ENCODE results near the gene EFCAB5. TPM values are rescaled to one million over a fixed set of nuclear protein-coding genes. Genes with fewer than 3 reads are reported as not detected.

The EFCAB5 gene
- total and polyA plus RNA-seq, 2 experiments from 2014 or later, result 0.27 to 0.48 TPM

DNA sequence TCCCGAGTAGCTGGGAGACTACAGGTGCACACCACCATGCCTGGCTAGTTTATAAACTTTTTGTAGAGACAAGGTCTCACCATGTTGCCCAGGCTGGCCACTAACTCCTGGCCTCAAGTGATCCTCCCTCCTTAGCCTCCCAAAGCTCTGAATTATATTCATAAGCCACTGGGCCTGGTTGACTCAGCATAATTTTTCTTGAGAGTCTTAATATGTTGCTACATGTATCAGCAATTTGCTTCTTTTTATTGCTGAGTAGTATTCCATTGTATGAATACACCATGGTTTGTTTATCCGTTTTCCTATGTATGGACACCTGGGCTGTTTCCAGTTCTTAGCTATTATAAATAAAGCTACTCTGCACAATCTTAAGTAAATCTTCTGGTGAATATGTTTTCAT is 132.8 kb downstream of the EFCAB5 start:
- peaks cover 4% of the 10 kb centered on the region for H3K27me3 ChIP-seq

DNA sequence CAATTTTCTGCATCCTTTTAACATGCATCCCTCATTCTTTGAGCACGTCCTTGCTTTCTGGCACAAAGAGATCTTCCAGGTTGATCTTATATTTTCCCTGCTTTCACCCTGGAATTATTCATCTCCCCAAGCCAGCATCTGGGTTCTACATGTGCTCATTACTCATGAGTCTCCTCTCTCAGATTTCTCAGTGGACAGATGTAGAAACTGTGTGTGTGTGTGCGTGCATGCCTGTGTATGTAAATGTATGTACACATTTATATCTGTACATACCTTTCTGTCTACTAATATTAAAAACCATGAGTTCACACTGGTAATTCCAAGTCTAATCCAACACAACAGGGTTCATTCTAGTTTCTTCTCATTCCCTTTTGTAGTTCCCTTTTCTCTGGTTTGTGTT is 133.3 kb downstream of the EFCAB5 start:
- Histone ChIP-seq H2AFZ (no peak overlapping the region), H3K4me2 (no peak overlapping the region), H3K4me3 (no peak overlapping the region), H3K4me1 (ENCODE audit: insufficient read depth) (no peaks in the 10 kb centered on the region), H3K9me2 (replicated peaks; ENCODE audit: insufficient read depth) (no peaks in the 10 kb centered on the region), H3K36me3 (replicated peaks; ENCODE audit: insufficient read depth, low read depth) (no peaks in the 10 kb centered on the region), H3K79me2 (no peaks in the 10 kb centered on the region), H3K27me3 (peaks cover 4% of the 10 kb centered on the region), H3K9me3 (ENCODE audit: low read depth) (no peaks in the 10 kb centered on the region), H3K27ac (no peak overlapping the region), H4K20me1 (ENCODE audit: insufficient read depth, poor library complexity, severe bottlenecking) (no peaks in the 10 kb centered on the region)
- TF ChIP-seq EZH2 (IDR thresholded peaks at IDR 0.05; ENCODE audit: borderline replicate concordance), result no peak
- no peak for TF ChIP-seq EZH2phosphoT487 (IDR thresholded peaks at IDR 0.05; ENCODE audit: low read depth, severe bottlenecking, unreplicated experiment)
- TF ChIP-seq, protein P1, sequence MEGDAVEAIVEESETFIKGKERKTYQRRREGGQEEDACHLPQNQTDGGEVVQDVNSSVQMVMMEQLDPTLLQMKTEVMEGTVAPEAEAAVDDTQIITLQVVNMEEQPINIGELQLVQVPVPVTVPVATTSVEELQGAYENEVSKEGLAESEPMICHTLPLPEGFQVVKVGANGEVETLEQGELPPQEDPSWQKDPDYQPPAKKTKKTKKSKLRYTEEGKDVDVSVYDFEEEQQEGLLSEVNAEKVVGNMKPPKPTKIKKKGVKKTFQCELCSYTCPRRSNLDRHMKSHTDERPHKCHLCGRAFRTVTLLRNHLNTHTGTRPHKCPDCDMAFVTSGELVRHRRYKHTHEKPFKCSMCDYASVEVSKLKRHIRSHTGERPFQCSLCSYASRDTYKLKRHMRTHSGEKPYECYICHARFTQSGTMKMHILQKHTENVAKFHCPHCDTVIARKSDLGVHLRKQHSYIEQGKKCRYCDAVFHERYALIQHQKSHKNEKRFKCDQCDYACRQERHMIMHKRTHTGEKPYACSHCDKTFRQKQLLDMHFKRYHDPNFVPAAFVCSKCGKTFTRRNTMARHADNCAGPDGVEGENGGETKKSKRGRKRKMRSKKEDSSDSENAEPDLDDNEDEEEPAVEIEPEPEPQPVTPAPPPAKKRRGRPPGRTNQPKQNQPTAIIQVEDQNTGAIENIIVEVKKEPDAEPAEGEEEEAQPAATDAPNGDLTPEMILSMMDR (IDR thresholded peaks at IDR 0.05; ENCODE audit: poor library complexity), result no peak
- 89% methylated on average over 2 of the region's 2 CpGs for WGBS (ENCODE audit: low lambda C conversion rate, missing lambda C conversion rate)
- DNase-seq (ENCODE audit: low spot score), result no peak

More for the DNA sequence above, 132.8 kb downstream of the EFCAB5 start:
- Histone ChIP-seq H3K9me2 (replicated peaks; ENCODE audit: insufficient read depth) (no peaks in the 10 kb centered on the region), H4K20me1 (ENCODE audit: insufficient read depth, poor library complexity, severe bottlenecking) (no peaks in the 10 kb centered on the region), H3K9me3 (ENCODE audit: low read depth) (no peaks in the 10 kb centered on the region), H3K4me2 (no peak overlapping the region), H3K4me3 (no peak overlapping the region), H3K27ac (no peak overlapping the region), H2AFZ (no peak overlapping the region), H3K79me2 (no peaks in the 10 kb centered on the region), H3K36me3 (replicated peaks; ENCODE audit: insufficient read depth, low read depth) (no peaks in the 10 kb centered on the region), H3K4me1 (ENCODE audit: insufficient read depth) (no peaks in the 10 kb centered on the region)
- TF ChIP-seq EZH2phosphoT487 (IDR thresholded peaks at IDR 0.05; ENCODE audit: low read depth, severe bottlenecking, unreplicated experiment) (no peak), EZH2 (IDR thresholded peaks at IDR 0.05; ENCODE audit: borderline replicate concordance) (no peak)
- TF ChIP-seq, protein P1 (IDR thresholded peaks at IDR 0.05; ENCODE audit: poor library complexity), result no peak
- DNase-seq (ENCODE audit: low spot score), result no peak
- WGBS (ENCODE audit: low lambda C conversion rate, missing lambda C conversion rate), result 94% methylated on average over 2 of the region's 2 CpGs

DNA sequence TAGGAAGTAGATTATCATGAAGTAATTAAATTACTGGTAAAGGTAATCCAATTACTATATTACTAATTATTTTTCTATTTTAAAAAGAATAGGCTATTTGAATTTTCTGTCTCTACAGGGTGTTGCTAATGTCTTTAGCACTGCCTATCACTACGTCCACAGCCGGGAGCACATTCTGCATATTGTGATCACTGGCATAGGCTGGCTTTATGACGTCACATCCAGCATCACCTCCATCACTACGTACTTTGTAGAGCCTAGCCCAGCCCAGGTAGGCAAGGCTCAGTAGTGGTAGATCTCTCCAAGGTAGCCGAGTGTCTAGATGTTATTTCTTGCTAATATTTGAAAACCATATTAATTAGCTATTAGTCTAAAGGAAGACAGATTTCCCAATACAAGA is 141.3 kb downstream of the EFCAB5 start:
- H3K9me2 ChIP-seq (replicated peaks; ENCODE audit: insufficient read depth), result no peaks in the 10 kb centered on the region
- DNase-seq (ENCODE audit: low spot score), result no peak
- no peaks in the 10 kb centered on the region for H3K36me3 ChIP-seq (replicated peaks; ENCODE audit: insufficient read depth, low read depth)
- H3K27me3 ChIP-seq, result no peaks in the 10 kb centered on the region
- no peaks in the 10 kb centered on the region for H3K79me2 ChIP-seq
- H3K4me3 ChIP-seq, result no peak overlapping the region
- H3K27ac ChIP-seq, result no peak overlapping the region
- 92% methylated on average over 5 of the region's 5 CpGs for WGBS (ENCODE audit: low lambda C conversion rate, missing lambda C conversion rate)
- no peak overlapping the region for H2AFZ ChIP-seq
- H3K4me2 ChIP-seq, result no peak overlapping the region
- H3K9me3 ChIP-seq (ENCODE audit: low read depth), result no peaks in the 10 kb centered on the region
- no peaks in the 10 kb centered on the region for H3K4me1 ChIP-seq (ENCODE audit: insufficient read depth)
- TF ChIP-seq EZH2phosphoT487 (IDR thresholded peaks at IDR 0.05; ENCODE audit: low read depth, severe bottlenecking, unreplicated experiment) (no peak), EZH2 (IDR thresholded peaks at IDR 0.05; ENCODE audit: borderline replicate concordance) (no peak)
- TF ChIP-seq, protein P1 (IDR thresholded peaks at IDR 0.05; ENCODE audit: poor library complexity), result no peak
- no peaks in the 10 kb centered on the region for H4K20me1 ChIP-seq (ENCODE audit: insufficient read depth, poor library complexity, severe bottlenecking)

DNA sequence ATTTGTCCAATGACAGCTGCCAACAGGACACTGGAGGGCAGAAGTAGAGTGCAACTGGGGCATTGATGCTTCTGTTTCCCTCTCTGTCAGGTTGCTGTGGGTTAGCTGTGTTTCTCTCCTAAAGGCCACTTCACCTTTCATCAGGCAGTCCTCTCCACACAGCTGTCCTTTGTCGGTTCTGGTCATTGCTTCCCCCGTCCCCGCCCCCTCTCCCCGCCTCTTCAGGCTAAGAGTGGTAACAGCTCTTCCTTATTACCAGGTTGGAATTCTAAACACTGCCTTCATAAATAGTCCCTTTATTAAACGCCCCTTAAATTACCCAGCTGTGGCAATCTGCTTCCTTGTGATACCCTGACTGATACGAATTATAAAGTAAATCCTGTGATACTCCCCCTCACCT is 143.4 kb downstream of the EFCAB5 start:
- no peaks in the 10 kb centered on the region for H3K79me2 ChIP-seq
- H3K4me3 ChIP-seq, result no peak overlapping the region
- no peaks in the 10 kb centered on the region for H3K9me2 ChIP-seq (replicated peaks; ENCODE audit: insufficient read depth)
- H3K4me2 ChIP-seq, result no peak overlapping the region
- no peaks in the 10 kb centered on the region for H4K20me1 ChIP-seq (ENCODE audit: insufficient read depth, poor library complexity, severe bottlenecking)
- H3K4me1 ChIP-seq (ENCODE audit: insufficient read depth), result no peaks in the 10 kb centered on the region
- DNase-seq (ENCODE audit: low spot score), result no peak
- no peak for TF ChIP-seq EZH2 (IDR thresholded peaks at IDR 0.05; ENCODE audit: borderline replicate concordance)
- TF ChIP-seq EZH2phosphoT487 (IDR thresholded peaks at IDR 0.05; ENCODE audit: low read depth, severe bottlenecking, unreplicated experiment), result no peak
- TF ChIP-seq, protein P1 (IDR thresholded peaks at IDR 0.05; ENCODE audit: poor library complexity), result no peak
- H3K9me3 ChIP-seq (ENCODE audit: low read depth), result no peaks in the 10 kb centered on the region
- H3K36me3 ChIP-seq (replicated peaks; ENCODE audit: insufficient read depth, low read depth), result no peaks in the 10 kb centered on the region
- no peak overlapping the region for H2AFZ ChIP-seq
- H3K27ac ChIP-seq, result no peak overlapping the region
- no peaks in the 10 kb centered on the region for H3K27me3 ChIP-seq
- 53% methylated on average over 6 of the region's 6 CpGs for WGBS (ENCODE audit: low lambda C conversion rate, missing lambda C conversion rate)
